Ureter (tissue), 1 donor: ENCODE data around the gene DDIT4. TPM values are rescaled to one million over a fixed set of nuclear protein-coding genes. Genes with fewer than 3 reads are reported as not detected.
"Not testable (repeated sequence)": the region's sequence is repeated elsewhere in the genome, so short reads cannot be mapped to it uniquely, and the experiment has no call there.

Source experiments
- DNase-seq: peaks from one replicate; pipeline ENCODE4 v3.0.0-alpha.2; 2020; ENCODE audit warnings: low spot score
- total RNA-seq: library from RNA; stranded (reverse); gene quantifications from one replicate; pipeline ENCODE4 v1.2.4, GENCODE V29; 2023
- donor health status: DM: yes; HTN: yes; CAD: no.

Gene DDIT4
- total RNA-seq = 525 TPM

- DNase-seq = peak; percentile 100
Measured at GRCh38 chr10:72273410-72274212, at the start of gene DDIT4. Gene DDIT4, plus strand, starts transcription at chr10:72273924. Its CDS starts 293 bp downstream, at chr10:72274217.

- not testable (repeated sequence) for DNase-seq
Measured at GRCh38 chr10:72224191-72224590, 49.5 kb upstream of the DDIT4 start.

GRCh38 chr10:72226418-72227027 is 47.2 kb upstream of the DDIT4 start:
- no peak for DNase-seq

GRCh38 chr10:72227826-72228225 is 45.9 kb upstream of the DDIT4 start:
- no peak for DNase-seq

- DNase-seq = no peak
Measured at GRCh38 chr10:72228318-72228751, 45.4 kb upstream of the DDIT4 start.

GRCh38 chr10:72229261-72230251 is 44.2 kb upstream of the DDIT4 start:
- no peak for DNase-seq

- no peak for DNase-seq
Measured at GRCh38 chr10:72233621-72234020, 40.1 kb upstream of the DDIT4 start.

- no peak for DNase-seq
Measured at GRCh38 chr10:72234560-72235095, 39.1 kb upstream of the DDIT4 start.

- DNase-seq = no peak
Measured at GRCh38 chr10:72235544-72236279, 38.0 kb upstream of the DDIT4 start.

- no peak for DNase-seq
Measured at GRCh38 chr10:72238392-72239175, 35.1 kb upstream of the DDIT4 start.

- no peak for DNase-seq
Measured at GRCh38 chr10:72239409-72239808, 34.3 kb upstream of the DDIT4 start.

- DNase-seq = no peak
Measured at GRCh38 chr10:72240371-72240770, 33.4 kb upstream of the DDIT4 start.

- DNase-seq = no peak
Measured at GRCh38 chr10:72241691-72242252, 32.0 kb upstream of the DDIT4 start.

GRCh38 chr10:72242675-72243074 is 31.0 kb upstream of the DDIT4 start:
- peak; percentile 61 for DNase-seq

- DNase-seq = peak; percentile 70
Measured at GRCh38 chr10:72243822-72244437, 29.8 kb upstream of the DDIT4 start.

- DNase-seq = no peak
Measured at GRCh38 chr10:72244573-72245038, 29.1 kb upstream of the DDIT4 start.

- DNase-seq = no peak
Measured at GRCh38 chr10:72245949-72246525, 27.7 kb upstream of the DDIT4 start.

- DNase-seq = peak; percentile 89
Measured at GRCh38 chr10:72248468-72249151, 25.1 kb upstream of the DDIT4 start.
